Liver (tissue), 3 donors: Measurements from ENCODE around the gene DIAPH3.

ENCODE experiments used
- EGR1 ChIP-seq, 2 donors: IDR thresholded peaks; 2 replicates each; pipeline ENCODE4 v1.6.1; 2016 to 2018; ENCODE audit warnings: antibody characterized with exemption in 2 of 2, low read depth in 2 of 2
- FOXA1 ChIP-seq: IDR thresholded peaks from 2 replicates; pipeline ENCODE4 v1.6.1; 2016; ENCODE audit warnings: antibody characterized with exemption
- JUND ChIP-seq, 2 donors: IDR thresholded peaks; 2 replicates each; pipeline ENCODE4 v1.6.1; 2016; ENCODE audit warnings: antibody characterized with exemption in 2 of 2
- RAD21 ChIP-seq, 2 donors: IDR thresholded peaks; 2 replicates each; pipeline ENCODE4 v1.6.1; 2016; ENCODE audit warnings: antibody characterized with exemption in 2 of 2, mild to moderate bottlenecking in 2 of 2
- SP1 ChIP-seq: IDR thresholded peaks from 2 replicates; pipeline ENCODE4 v1.6.1; 2018; ENCODE audit warnings: antibody characterized with exemption, mild to moderate bottlenecking
- TAF1 ChIP-seq: conservative IDR thresholded peaks from 2 replicates; pipeline ENCODE4 v1.6.1; 2016; ENCODE audit warnings: antibody characterized with exemption, mild to moderate bottlenecking
- YY1 ChIP-seq: IDR thresholded peaks from 2 replicates; pipeline ENCODE4 v1.6.1; 2016; ENCODE audit warnings: antibody characterized with exemption, mild to moderate bottlenecking
- TF ChIP-seq, protein P1 (sequence below): fragments of 150-350 bp; IDR thresholded peaks from 2 replicates; pipeline ENCODE4 v1.5.1; 2017; ENCODE audit warnings: improper control_type of control experiment, low read depth, low read length; ENCODE audit not compliant: missing input control
- TF ChIP-seq, protein P2 (sequence below): IDR thresholded peaks from 2 replicates; pipeline ENCODE4 v1.6.1; 2016; ENCODE audit warnings: antibody characterized with exemption, mild to moderate bottlenecking
- donor health status: healthy.
- donor health status: healthy.

DNA sequence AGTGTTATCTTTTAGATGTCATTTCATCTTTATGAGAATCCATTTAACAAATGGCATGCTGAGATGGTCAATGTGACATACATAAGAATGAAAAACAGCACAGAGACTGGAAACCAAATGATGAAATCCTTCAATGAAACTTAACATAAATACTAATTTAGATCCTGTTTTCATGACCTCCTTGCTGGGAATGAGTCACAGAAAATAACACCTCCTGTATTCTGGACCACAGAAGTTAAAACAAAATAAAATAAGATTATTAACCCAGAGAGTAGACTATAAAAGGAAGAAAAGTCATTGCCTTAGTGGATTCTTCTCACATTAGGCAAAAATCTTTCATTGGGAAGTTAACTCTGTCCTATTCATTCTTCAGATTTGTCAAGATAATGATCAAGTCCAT is 1.6 kb downstream of the DIAPH3 start:
- TF ChIP-seq YY1 (no peak), SP1 (no peak), EGR1 (IDR thresholded peaks at IDR 0.05; ENCODE audit: low read depth in 2 of 2) (no peak), JUND (IDR thresholded peaks at IDR 0.05) (no peak), TAF1 (no peak), RAD21 (IDR thresholded peaks at IDR 0.05) (no peak), FOXA1 (no peak)
- TF ChIP-seq, protein P1, sequence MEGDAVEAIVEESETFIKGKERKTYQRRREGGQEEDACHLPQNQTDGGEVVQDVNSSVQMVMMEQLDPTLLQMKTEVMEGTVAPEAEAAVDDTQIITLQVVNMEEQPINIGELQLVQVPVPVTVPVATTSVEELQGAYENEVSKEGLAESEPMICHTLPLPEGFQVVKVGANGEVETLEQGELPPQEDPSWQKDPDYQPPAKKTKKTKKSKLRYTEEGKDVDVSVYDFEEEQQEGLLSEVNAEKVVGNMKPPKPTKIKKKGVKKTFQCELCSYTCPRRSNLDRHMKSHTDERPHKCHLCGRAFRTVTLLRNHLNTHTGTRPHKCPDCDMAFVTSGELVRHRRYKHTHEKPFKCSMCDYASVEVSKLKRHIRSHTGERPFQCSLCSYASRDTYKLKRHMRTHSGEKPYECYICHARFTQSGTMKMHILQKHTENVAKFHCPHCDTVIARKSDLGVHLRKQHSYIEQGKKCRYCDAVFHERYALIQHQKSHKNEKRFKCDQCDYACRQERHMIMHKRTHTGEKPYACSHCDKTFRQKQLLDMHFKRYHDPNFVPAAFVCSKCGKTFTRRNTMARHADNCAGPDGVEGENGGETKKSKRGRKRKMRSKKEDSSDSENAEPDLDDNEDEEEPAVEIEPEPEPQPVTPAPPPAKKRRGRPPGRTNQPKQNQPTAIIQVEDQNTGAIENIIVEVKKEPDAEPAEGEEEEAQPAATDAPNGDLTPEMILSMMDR, result no peak
- TF ChIP-seq, protein P2, sequence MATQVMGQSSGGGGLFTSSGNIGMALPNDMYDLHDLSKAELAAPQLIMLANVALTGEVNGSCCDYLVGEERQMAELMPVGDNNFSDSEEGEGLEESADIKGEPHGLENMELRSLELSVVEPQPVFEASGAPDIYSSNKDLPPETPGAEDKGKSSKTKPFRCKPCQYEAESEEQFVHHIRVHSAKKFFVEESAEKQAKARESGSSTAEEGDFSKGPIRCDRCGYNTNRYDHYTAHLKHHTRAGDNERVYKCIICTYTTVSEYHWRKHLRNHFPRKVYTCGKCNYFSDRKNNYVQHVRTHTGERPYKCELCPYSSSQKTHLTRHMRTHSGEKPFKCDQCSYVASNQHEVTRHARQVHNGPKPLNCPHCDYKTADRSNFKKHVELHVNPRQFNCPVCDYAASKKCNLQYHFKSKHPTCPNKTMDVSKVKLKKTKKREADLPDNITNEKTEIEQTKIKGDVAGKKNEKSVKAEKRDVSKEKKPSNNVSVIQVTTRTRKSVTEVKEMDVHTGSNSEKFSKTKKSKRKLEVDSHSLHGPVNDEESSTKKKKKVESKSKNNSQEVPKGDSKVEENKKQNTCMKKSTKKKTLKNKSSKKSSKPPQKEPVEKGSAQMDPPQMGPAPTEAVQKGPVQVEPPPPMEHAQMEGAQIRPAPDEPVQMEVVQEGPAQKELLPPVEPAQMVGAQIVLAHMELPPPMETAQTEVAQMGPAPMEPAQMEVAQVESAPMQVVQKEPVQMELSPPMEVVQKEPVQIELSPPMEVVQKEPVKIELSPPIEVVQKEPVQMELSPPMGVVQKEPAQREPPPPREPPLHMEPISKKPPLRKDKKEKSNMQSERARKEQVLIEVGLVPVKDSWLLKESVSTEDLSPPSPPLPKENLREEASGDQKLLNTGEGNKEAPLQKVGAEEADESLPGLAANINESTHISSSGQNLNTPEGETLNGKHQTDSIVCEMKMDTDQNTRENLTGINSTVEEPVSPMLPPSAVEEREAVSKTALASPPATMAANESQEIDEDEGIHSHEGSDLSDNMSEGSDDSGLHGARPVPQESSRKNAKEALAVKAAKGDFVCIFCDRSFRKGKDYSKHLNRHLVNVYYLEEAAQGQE, result no peak
